Measurements from ENCODE around the gene TOX3.

DNA sequence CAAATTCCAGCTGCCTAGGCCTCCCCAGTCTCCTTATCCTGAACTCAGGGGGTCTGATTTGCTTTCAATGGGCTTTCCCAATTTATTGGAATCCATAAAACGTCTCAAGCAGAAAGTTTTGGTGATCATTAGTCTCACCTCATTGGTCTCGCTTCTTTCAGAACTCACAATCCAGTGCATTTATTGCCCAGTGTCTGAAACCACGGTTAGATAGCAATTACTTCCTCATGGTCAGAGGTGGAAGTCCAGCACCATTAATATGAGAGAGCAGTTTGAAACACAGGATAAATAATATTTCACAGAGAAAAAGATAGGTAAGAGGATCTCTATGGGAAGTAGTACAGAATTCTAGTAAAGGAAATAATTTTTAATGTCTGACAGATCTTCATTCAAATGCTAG, 128.7 kb downstream of the TOX3 start:
- TF ChIP-seq FOS (IDR thresholded peaks at IDR 0.05; ENCODE audit: borderline replicate concordance, insufficient read depth, low read length) = no peak
- no peak for TF ChIP-seq POLR2A (IDR thresholded peaks at IDR 0.05; ENCODE audit: low read depth, low read length)
- no peak for TF ChIP-seq POLR2AphosphoS5 (IDR thresholded peaks at IDR 0.05; ENCODE audit: insufficient read depth, low read depth, low read length)
- TF ChIP-seq, protein P1, sequence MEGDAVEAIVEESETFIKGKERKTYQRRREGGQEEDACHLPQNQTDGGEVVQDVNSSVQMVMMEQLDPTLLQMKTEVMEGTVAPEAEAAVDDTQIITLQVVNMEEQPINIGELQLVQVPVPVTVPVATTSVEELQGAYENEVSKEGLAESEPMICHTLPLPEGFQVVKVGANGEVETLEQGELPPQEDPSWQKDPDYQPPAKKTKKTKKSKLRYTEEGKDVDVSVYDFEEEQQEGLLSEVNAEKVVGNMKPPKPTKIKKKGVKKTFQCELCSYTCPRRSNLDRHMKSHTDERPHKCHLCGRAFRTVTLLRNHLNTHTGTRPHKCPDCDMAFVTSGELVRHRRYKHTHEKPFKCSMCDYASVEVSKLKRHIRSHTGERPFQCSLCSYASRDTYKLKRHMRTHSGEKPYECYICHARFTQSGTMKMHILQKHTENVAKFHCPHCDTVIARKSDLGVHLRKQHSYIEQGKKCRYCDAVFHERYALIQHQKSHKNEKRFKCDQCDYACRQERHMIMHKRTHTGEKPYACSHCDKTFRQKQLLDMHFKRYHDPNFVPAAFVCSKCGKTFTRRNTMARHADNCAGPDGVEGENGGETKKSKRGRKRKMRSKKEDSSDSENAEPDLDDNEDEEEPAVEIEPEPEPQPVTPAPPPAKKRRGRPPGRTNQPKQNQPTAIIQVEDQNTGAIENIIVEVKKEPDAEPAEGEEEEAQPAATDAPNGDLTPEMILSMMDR (IDR thresholded peaks at IDR 0.05; ENCODE audit: extremely low read depth in 1 of 2, insufficient read depth in 1 of 2, low read depth in 1 of 2, low read length in 2 of 2) = no peak
- no peak for TF ChIP-seq EZH2 (IDR thresholded peaks at IDR 0.05; ENCODE audit: borderline replicate concordance, low read depth, low read length, severe bottlenecking)
- TF ChIP-seq MAX (IDR thresholded peaks at IDR 0.05; ENCODE audit: insufficient read depth, insufficient read length) = no peak
- TF ChIP-seq JUN (IDR thresholded peaks at IDR 0.05; ENCODE audit: borderline replicate concordance, insufficient read depth, insufficient read length, low read depth) = no peak
- TF ChIP-seq MYC (IDR thresholded peaks at IDR 0.05; ENCODE audit: low read depth, low read length) = no peak
- TF ChIP-seq GATA2 (IDR thresholded peaks at IDR 0.05; ENCODE audit: insufficient read depth, insufficient read length, low read depth, low read length) = no peak
